Measurements from ENCODE around the gene GAS7. TPM values are rescaled to one million over a fixed set of nuclear protein-coding genes. Genes with fewer than 3 reads are reported as not detected.

Gene GAS7
- total and polyA plus RNA-seq, 9 of the 15 experiments (the other 6 are each of a cell fraction or from before 2014, with no cell fraction given): 0.11 to 0.33 TPM; not detected in 7

- BruUV-seq (replicated peaks): no TSS peak
- intact Hi-C loops (cut with micrococcal nuclease) (no loop called here), in situ Hi-C loops (cut with MboI) (no loop called here)
- H3K9ac ChIP-seq (ENCODE audit: insufficient read depth in 1 of 2, low read depth in 2 of 2, low read length in 2 of 2): no peak overlapping the region
- no peak overlapping the region for H2AFZ ChIP-seq (ENCODE audit: low read depth, low read length)
- TF ChIP-seq CBX1 (IDR thresholded peaks at IDR 0.05; ENCODE audit: low read depth): no peak
- TF ChIP-seq OTX1 (CRISPR knock-in tag; IDR thresholded peaks at IDR 0.05): no peak
- TF ChIP-seq IRF9 (tag; IDR thresholded peaks at IDR 0.05): no peak
- TF ChIP-seq PTRF (tag; IDR thresholded peaks at IDR 0.05): no peak
- no peak for TF ChIP-seq PATZ1 (CRISPR knock-in tag; IDR thresholded peaks at IDR 0.05; ENCODE audit: borderline replicate concordance)
- TF ChIP-seq SNIP1 (IDR thresholded peaks at IDR 0.05; ENCODE audit: low read depth): no peak
- TF ChIP-seq DACH1 (IDR thresholded peaks at IDR 0.05; ENCODE audit: partially characterized antibody): no peak
- TF ChIP-seq E2F3 (CRISPR knock-in tag; IDR thresholded peaks at IDR 0.05): no peak
- no peak for TF ChIP-seq ZNF3 (CRISPR knock-in tag; IDR thresholded peaks at IDR 0.05)
- TF ChIP-seq ARID2 (IDR thresholded peaks at IDR 0.05): no peak
- TF ChIP-seq MXD1 (CRISPR knock-in tag; IDR thresholded peaks at IDR 0.05; ENCODE audit: borderline replicate concordance, poor library complexity, severe bottlenecking): no peak
- no peak for TF ChIP-seq WHSC1 (IDR thresholded peaks at IDR 0.05; ENCODE audit: low read length)
- TF ChIP-seq ZNF217 (CRISPR knock-in tag; IDR thresholded peaks at IDR 0.05): no peak
- no peak for TF ChIP-seq ZC3H11A (IDR thresholded peaks at IDR 0.05; ENCODE audit: low read depth, low read length)
- no peak for TF ChIP-seq ZNF589 (CRISPR knock-in tag; IDR thresholded peaks at IDR 0.05; ENCODE audit: low read depth)
- no peak for TF ChIP-seq ZBTB9 (CRISPR knock-in tag; IDR thresholded peaks at IDR 0.05)
- TF ChIP-seq PYGO2 (tag; IDR thresholded peaks at IDR 0.05): no peak
- no peak for TF ChIP-seq MEF2D (tag; conservative IDR thresholded peaks at IDR 0.05; ENCODE audit: low read depth)
- no peak for TF ChIP-seq HIVEP1 (CRISPR knock-in tag; IDR thresholded peaks at IDR 0.05)
- WGBS (ENCODE audit: insufficient coverage, low coverage, missing lambda C conversion rate): 5% methylated on average over 8 of the region's 90 CpGs
- no peaks in the 10 kb centered on the region for H3K27me3 ChIP-seq (ENCODE audit: control insufficient read depth in 2 of 2, insufficient read depth in 2 of 2, low read length in 2 of 2)
- ChIA-PET POLR2A (no interaction called here), CTCF (ENCODE audit: low intra/inter-chr PET ratio) (no interaction called here)
- no peak for DNase-seq (ENCODE audit: extremely low read depth in 1 of 4, low spot score in 3 of 4)
- no peak overlapping the region for H3K27ac ChIP-seq (ENCODE audit: extremely low read depth, low read depth, low read length)
- H3K9me3 ChIP-seq (replicated peaks; ENCODE audit: control insufficient read depth, insufficient read depth, low read depth, low read length): no peaks in the 10 kb centered on the region
- H3K9me1 ChIP-seq (ENCODE audit: control insufficient read depth, insufficient read depth, low read length): no peaks in the 10 kb centered on the region
- ATAC-seq: no peak
- H3K4me3 ChIP-seq: no peak overlapping the region
- H3K4me1 ChIP-seq (replicated peaks in 1 of 2; ENCODE audit: control insufficient read depth in 2 of 2, insufficient read depth in 2 of 2, low read length in 2 of 2): no peaks in the 10 kb centered on the region
- H3K36me3 ChIP-seq (ENCODE audit: control insufficient read depth, insufficient read depth, low read length): no peaks in the 10 kb centered on the region
- H3K4me2 ChIP-seq (ENCODE audit: insufficient read depth, low read length): no peak overlapping the region
- no peaks in the 10 kb centered on the region for H3K79me2 ChIP-seq (ENCODE audit: control insufficient read depth, insufficient read depth, low read length)
- no peak for FAIRE-seq
- H4K20me1 ChIP-seq (replicated peaks; ENCODE audit: control insufficient read depth, insufficient read depth, low read length): no peaks in the 10 kb centered on the region
Measured at GRCh38 chr17:10197721-10198508, 491 bp downstream of the GAS7 start.
